Activated CD8-positive, alpha-beta memory T cell treated with anti-CD3 and anti-CD28 coated beads for 48 hours (primary cell): Measurements from ENCODE around the gene MAGI2.
"Not testable (repeated sequence)": the region's sequence is repeated elsewhere in the genome, so short reads cannot be mapped to it uniquely, and the experiment has no call there.

Experiments used
- DNase-seq, 3 experiments: peaks; one replicate each; pipeline ENCODE4 v3.0.0-alpha.2; 2020; ENCODE audit warnings: low read depth in 2 of 3, low spot score in 2 of 3

The MAGI2 gene

GRCh38 chr7:78577174-78577952, 876.1 kb downstream of the MAGI2 start:
- DNase-seq, result not testable (repeated sequence)

GRCh38 chr7:78576236-78576635, 877.2 kb downstream of the MAGI2 start:
- DNase-seq, result no peak

GRCh38 chr7:78571292-78571691, 882.2 kb downstream of the MAGI2 start:
- no peak for DNase-seq

DNA sequence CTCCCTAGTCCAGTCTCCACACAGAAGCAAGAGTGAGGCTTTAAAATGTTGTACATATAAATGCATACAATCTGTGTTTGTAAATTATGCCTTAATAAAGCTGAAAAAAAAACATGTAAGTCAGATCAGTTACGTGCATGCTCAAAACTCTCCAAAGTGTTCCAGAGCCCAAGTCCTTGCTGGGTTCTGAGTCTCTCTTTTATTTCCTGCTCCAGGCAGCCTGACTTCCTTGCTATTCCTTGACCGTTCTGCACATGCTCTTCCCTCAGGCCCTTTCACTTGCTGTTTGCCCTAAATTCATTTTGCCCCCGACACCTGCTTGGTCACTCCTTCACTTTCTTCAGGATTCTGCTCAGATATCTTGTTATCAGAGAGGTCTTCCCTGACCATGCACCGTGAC, 884.8 kb downstream of the MAGI2 start:
- DNase-seq, result no peak

DNA sequence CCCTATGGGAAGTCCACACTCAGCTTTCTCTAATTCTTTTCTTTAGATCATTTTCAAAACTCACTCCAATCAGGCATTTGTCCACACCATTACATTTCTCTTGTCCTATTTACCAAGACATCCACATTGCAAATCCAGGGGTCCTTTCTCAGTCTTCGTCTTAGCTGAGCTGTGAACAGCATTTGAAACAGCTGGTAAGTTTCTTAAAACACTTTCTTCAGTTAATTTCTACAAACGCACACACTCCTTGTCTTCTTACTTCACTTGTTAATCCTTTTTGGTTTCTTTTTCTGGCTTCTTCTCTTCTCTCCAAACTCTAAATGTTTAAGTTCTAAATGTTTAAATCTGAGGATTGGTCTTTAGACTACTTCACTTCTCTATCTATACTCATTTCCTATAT, 885.6 kb downstream of the MAGI2 start:
- no peak for DNase-seq

DNA sequence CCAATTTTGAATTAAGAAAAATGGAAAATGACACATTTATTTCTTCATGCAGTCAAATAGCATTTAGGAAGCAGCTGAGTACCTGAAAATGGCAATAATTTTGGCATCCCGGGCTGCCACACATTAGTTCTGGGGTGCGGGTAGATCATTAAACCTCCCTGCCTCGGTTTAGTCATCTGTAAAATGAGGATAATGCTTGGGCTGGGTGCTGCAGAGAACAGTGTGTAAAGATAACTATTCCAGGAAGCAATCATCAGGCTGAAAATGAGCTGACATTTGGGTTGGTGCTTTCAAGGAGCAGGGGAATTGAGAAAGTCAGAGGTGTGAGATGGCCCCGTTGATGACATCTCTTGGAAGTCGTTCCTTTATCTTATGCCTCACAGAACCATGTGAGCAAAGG, 887.7 kb downstream of the MAGI2 start:
- DNase-seq, result no peak

DNA sequence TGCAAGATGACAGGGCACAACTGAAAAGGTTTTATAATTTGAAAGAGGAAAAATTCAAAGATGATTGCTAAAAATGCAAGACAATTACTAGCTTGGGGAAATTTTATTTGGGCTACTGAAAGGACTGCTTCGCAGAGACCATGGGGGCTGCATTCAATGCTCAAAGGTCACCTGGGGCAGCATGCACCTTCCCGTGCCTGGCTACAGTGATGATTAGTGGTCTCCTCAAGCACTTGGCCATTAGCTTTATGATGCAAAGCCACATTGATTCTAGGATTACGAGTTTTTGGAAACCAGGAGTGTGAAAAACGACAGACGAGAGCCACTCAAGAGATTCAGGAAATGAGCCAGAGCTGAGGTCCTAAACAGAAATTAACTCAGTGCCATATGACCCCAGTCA, 890.3 kb downstream of the MAGI2 start:
- no peak for DNase-seq

DNA sequence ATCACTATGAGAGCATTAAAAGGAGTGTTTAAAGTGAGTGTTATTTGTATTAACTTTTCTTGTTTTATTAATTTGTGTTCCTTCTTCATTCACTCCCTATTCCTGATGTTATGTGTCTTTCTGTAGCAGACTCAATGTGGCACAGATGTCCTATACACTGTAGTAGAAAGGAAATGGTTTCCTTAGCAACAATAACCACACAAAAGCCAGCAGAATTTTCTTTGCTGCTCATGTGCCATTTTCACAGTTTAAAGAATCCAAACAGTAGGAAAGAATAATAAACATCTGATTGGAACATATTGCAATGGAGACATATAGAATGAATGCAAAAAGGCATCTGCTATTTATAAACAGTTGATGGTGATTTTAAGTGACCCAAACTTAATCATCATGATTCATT, 891.3 kb downstream of the MAGI2 start:
- DNase-seq, result no peak

DNA sequence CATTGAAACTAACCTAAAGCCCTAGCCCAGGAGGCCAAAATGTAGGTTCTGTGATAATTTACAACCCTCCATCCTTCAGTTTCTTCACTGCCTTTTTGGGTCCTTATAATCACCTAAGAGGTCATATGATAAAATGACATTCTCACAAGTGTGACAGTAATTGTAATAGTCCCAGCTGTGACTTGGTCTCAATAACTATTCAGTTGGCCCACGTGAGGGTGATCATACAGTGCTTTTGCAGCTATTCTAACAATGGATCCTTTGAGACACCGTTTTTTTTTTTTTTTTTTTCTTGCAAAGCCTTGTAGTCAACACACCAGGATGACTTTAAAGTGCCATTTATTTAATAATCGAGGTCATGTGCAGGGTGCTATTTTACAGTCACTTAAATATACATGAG, 894.9 kb downstream of the MAGI2 start:
- no peak for DNase-seq

DNA sequence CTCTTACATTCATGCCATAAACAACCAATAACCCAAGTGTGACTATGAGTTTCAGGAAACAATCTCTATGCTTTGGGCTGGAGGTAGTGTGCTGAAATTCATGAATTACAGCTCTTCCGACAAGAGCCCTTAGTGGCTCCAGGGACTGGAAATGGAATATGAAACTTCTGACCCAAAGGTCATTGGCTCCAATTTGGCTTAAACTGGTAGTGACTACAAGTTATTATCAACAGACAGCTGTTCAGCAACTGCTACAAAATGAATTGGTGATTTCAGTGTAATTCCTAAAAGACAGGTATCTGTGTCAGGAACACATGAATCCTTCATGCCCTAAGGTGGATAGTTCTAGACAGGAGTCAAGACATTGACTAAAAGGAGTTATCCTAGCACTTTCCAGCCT, 909.5 kb downstream of the MAGI2 start:
- DNase-seq, result no peak

- DNase-seq, result no peak
These were observed 910.5 kb downstream of the MAGI2 start for GRCh38 chr7:78542981-78543380.

DNA sequence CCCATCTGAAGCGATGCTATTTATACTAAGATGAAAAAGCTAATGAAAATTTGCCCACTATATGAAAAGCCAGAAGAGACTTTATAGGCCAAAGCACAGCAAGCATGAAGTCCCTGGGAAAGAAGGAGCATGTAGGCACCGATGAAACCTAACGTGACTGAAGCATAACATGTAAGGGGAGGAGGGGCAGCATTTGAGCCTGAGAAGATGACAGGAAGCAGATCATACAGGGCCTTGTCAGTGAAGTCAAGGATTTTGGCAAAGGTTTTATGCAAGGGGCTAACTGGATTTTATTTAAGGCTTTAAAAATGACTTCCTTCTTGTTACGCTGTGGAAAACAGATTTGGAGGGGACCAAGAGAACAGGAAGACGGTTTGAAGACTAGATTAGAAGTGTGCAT, 910.9 kb downstream of the MAGI2 start:
- no peak for DNase-seq

GRCh38 chr7:78539825-78540224, 913.6 kb downstream of the MAGI2 start:
- DNase-seq, result no peak

DNA sequence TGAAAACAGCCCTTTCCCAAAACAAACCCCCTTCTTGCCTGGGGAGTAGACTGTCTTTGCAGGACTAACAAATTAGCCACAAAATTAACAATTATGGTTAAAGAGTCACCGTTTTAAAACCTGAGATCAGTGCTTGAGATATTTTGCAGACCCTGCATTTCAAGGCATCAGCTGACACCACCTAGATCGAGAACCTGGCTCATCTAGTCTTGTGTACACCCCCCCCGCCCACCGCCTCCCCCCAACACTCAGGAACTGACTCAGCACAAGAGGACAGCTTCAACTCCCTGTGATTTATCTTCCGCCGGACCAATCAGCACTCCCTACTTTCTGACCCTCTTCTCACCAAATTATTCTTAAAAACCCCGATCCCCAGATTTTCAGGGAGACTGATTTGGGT, 917.8 kb downstream of the MAGI2 start:
- no peak for DNase-seq

GRCh38 chr7:78530351-78530750, 923.1 kb downstream of the MAGI2 start:
- no peak for DNase-seq

- DNase-seq, result no peak
These were observed 924.1 kb downstream of the MAGI2 start for GRCh38 chr7:78529392-78529791.

GRCh38 chr7:78528964-78529363, 924.5 kb downstream of the MAGI2 start:
- no peak for DNase-seq

DNA sequence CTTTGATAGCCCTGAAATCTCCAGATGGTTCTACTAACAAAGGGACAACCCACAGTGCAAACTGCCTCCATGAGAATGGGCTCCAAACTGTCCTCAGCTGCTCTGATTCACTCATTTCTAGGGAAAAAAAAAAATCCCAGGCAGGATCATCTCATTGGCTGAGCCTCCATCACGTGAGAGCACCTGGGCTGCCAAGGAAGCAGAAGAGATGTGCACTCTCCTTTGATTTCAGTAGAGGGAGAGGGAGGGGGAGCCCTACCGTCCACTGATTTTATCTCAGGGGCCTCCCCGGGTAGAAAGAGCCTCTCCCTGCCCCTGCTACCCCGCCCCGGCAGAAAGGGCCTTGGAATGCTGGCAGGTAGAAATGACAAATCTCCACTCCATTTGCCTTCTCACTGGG, 929.5 kb downstream of the MAGI2 start:
- DNase-seq, result no peak

DNA sequence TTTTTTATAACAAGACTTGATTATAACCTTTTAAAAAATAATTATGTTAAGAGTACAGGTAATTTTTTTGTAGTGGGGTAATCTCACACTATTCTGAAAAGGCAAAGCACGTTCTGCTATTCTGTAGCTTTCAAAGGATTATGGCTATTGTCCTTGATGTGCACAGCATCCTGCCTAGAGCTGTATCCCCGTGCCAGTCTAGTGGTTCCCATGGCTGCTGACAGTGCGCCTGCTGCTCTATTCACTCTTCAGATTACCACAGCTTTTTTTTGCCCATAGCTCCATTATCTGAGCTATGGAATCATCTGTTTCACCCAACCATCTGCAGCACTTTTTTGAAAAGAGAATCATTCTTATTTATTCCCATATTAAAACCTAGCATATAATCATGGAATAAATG, 931.5 kb downstream of the MAGI2 start:
- DNase-seq, result no peak

- no peak for DNase-seq
These were observed 937.0 kb downstream of the MAGI2 start for GRCh38 chr7:78516450-78516849.

DNA sequence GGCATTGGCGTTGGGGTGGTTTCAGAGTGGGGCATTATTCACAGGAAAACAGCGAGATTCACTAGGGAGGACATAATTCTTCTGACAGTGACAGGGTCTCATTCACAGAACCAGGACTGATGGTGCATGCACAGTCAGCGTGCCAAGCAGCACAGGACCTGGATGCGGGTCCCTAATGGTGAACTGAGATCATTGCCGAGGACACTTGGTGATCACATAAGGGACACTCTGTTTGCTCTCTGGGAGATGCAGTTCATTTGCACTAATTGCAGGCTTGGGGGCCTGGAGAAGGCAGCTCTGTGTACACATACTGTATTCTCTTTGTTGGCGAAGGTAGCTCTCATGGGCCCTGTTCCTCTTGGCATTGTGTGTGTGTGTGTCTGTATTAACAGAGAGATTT, 938.8 kb downstream of the MAGI2 start:
- DNase-seq, result no peak

DNA sequence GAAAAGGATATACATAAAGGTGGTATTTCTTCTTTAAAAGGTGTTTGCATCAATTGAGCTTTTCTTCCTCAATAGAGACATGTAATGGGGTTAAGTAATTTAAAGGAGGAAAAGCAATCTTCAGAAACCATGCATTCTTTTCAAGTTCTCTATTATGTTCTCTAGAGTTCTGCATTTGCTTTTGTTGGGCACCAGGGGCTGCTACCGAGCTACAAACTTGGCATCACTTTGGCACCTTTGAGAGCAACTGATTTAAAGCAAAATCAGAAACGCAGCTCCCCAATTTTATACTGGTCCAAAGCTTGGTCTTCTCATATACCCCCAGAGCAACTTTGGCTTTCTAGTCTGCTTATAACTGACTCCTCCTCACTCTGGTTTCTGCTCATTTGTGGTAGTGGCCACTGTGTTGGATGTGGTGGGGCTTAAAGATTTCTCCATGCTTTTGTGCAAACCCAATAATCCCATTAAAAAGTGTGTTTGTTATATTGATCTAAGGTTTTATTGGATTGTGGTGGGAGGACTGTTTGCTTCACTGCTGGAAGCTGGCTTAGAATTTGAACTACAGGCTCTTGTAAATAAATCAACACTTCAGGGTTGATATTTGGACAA, 942.8 kb downstream of the MAGI2 start:
- DNase-seq, result no peak

GRCh38 chr7:78503301-78503700, 950.2 kb downstream of the MAGI2 start:
- DNase-seq, result not testable (repeated sequence)
